GM18508 (cell line): ENCODE measurements around the gene SEC11A.
"Not testable (repeated sequence)": the region's sequence is repeated elsewhere in the genome, so short reads cannot be mapped to it uniquely, and the experiment has no call there.

Source experiments
- ATAC-seq: cut with Tn5 transposase; IDR thresholded peaks from one replicate; pipeline ENCODE4 v1.9.1; 2021; ENCODE audit warnings: moderate number of reproducible peaks; ENCODE audit not compliant: insufficient read depth, unreplicated experiment

SEC11A gene

DNA sequence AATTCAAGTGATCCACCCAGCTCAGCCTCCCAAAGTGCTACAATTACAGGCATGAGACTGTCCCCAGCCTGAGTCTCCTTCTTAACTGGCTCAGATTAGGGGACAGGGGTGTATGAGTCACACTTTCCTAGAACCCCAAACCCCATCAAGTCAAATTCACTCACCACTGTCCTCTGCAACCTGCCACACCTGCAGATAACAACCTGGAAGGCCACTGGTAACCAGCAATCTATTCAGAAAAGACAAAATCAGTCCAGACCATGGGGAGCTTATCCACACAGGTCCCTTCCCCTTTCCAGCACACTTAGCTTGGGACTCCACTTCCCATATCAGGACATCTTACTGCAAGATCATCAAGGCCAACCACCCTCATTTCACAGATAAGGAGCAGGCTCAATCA is 68.2 kb downstream of the SEC11A start:
- no peak for ATAC-seq

DNA sequence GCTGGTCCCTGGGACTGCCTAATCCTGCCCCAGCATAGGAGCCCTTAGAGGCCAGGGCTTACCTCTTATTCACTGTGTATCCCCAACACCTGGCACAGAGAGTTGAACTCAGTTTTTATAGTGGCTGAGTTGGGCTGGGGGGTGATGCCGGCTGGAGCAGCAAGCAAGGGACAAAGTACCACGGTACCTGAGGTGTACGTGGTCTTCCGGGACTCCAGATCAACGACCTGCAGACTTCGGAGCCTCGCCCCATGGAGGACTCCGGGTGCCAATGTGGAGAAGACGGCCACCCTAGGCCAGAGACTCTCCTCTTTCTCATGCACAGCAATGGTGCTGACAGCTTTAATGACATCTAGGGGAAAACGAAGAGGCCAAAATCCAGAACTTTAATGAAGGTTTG is 69.9 kb downstream of the SEC11A start:
- no peak for ATAC-seq

DNA sequence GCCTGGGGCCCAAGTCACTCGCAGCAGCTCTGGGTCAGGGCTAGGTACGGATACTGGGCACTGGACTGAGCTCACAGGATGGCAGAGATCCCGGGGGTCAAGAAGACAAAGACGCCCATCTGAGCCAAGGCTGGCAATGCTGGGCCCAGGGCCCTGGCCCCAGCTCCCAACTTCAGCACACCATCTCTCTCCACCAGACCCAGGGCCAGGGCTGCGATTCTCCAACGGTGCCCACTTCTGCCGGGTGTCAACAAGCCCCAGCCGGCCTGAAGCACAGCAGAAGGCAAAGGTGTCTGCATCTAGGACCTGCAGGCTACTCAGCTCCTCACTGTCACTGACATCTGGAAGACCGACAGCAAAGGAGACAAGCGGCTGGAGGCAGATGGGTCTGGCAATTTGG is 70.4 kb downstream of the SEC11A start:
- ATAC-seq = no peak

DNA sequence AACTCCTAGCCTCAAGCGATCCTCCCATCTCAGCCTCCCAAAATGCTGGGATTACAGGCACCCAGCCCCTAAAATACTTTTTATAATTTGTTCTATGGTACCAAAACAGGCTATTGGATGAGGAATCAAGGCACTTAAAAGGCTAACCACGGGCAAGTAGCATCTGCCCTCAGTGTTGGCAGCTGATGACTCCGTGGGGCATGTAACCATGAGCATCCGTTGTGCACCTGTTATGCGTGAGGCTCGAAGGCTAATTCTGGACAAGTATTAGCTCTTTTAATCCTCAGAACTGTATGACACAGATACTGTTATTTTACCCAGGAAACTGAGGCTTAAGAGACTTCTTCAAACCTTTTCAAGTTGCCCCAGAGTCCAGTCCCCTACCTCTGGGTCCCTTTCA is 72.1 kb downstream of the SEC11A start:
- ATAC-seq = no peak

DNA sequence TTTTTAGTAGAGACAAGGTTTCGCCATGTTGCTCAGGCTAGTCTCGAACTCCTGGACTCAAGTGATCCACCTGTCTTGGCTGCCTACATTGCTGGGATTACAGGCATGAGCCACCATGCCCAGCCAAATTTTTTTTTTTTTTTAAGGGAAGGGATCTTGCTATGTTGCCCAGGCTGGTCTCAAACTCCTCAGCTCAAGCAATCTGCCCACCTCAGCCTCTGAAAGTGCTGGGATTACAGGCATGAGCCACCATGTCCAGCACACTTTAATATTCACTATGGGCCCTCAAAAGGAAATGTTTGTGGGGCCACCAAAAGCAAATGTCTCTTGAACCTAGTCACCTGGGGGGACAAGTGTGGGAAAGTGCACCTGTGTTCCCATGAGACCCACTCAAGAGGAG is 73.3 kb downstream of the SEC11A start:
- ATAC-seq = not testable (repeated sequence)

DNA sequence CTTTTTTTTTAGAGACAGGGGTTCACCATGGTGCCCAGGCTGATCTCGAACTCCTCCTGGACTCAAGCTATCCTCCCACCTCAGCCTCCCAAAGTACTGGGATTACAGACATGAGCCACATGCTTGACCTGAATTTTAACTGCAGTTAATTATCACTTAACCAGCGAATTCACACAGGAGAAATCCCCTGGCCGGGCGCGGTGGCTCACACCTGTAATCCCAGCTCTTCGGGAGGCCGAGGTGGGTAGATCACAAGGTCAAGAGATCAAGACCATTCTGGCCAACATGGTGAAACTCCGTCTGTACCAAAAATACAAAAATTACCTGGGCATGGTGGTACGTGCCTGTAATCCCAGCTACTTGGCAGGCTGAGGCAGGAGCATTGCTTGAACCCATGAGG is 74.1 kb downstream of the SEC11A start:
- not testable (repeated sequence) for ATAC-seq

DNA sequence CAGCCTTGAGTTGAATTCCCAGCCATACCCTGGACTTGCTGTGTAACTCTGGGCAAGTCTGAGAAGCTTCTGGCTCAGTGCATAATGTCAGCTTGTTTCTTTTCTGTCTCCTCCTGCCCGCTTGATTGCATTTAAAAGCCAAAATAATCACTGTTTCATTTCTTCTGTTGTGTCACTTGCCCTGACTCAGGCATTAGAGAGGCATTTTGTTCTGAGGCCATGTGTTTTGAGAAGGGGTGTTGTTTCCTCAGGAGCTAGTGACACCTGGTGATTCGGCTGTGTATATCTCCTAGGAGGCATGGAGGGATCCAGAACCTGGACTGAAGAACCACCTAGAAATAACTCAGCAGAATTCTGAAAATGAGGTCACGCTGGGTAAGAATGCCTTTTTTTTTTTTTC is 77.8 kb downstream of the SEC11A start:
- no peak for ATAC-seq

DNA sequence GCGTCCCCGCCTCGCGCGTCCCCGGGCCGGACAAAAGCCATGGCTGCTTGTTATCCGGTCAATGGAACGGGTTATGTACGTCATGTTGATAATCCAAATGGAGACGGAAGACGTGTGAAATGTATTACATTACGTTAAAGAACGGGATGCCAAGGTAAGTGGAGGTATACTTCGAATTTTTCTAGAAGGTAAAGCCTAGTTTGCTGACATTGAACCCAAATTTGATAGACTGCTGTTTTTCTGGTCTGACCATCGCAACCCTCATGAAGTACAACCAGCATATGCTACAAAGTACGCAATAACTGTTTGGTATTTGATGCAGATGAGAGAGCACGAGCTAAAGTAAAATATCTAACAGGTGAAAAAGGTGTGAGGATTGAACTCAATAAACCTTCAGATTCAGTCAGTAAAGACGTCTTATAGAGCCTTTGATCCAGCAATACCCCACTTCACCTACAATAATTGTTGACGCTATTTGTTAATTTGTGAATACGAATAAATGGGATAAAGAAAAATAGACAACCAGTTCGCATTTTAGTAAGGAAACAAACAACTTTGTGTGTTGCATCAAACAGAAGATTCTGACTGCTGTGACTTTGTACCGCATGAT is 81.6 kb downstream of the SEC11A start:
- ATAC-seq = no peak

DNA sequence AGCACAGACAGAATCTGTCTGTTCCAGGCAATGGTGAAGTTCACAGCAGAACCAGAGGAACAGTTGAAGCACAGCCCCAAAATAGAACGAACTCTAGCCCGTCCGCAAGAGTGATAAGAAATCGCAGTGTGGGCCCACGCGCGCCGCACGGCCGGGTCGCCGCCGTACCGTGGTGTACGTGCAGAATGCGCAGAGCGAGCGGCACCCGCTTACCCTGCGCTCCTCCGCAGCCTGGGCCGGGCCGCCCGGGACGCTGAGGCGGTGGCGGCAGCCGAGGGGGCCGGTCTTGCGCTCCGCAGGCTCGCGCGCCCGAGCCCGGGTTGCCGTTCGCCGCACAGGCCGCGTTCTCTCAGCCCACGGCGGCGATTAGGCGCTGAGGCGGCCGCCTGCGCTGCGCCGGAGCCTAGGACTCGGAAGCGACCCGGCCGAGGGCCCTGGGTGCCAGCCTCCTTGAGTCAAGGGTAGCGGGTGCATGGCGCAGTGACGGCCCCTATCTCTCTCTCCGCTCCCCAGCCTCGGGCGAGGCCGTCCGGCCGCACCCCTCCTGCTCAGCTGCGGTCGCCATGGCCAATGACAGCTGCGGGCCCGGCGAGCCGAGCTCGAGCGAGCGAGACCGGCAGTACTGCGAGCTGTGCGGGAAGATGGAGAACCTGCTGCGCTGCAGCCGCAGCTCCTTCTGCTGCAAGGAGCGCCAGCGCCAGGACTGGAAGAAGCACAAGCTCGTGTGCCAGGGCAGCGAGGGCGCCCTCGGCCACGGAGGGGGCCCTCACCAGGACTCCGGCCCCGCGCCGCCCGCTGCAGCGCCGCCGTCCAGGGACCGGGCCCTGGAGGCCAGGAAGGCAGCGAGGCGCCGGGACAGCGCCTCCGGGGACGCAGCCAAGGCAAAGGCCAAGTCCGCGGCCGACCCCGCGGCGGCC is 82.4 kb downstream of the SEC11A start:
- ATAC-seq = no peak

DNA sequence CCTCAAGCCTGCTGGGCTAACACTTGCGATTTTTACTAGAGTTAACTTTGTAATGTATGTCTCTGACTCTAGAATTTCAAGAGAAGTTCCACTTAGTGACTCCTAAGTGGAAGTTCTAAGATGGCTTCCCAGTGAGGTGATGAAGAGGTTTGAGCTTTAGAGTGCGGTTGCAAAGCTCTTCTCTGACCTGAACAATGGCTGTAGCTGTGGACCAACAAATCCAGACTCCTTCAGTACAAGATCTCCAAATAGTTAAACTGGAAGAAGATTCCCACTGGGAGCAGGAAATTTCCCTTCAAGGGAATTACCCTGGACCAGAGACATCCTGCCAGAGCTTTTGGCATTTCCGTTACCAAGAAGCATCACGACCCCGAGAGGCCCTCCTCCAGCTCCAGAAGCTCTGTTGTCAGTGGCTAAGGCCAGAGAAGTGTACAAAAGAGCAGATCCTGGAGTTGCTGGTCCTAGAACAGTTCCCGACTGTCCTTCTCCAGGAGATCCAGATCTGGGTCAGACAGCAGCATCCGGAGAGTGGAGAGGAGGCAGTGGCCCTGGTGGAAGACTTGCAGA is 84.2 kb downstream of the SEC11A start:
- ATAC-seq = no peak

DNA sequence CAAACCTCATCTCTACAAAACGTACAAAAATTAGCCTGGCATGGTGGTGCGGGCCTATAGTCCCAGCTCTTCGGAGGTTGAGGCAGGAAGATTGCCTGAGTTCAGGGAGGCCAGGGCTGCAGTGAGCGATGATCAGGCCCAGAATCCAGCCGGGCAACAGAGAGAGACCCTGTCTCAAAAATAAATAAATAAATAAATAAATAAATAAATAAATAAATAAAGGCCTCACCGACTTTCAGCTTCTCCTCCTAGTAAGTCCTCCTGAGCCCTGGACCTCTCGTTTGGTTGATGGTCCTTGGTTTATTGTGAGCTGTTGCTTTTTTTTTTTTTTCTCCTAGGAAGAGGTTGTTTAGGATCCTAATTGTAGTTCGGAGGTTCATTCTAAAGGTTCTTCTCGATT is 86.9 kb downstream of the SEC11A start:
- no peak for ATAC-seq

DNA sequence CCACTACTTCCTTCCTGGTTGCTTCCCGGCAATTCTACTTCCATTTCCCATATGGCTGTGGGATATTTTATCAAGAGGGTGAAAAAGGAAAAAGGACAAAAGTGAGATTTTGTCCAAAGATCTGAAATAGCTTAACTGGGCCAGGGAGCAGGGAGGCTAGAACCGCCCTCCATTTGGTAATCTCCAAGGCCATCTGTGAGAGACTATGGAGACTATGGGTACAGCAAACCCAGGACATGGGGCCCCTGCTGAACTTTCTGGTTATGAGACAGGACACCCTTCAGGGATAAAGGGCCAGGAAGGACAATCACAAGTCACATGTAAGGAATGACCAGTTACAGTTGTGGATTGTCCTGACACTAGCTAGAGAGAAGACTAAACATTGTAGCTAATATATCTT is 90.8 kb downstream of the SEC11A start:
- ATAC-seq = no peak

DNA sequence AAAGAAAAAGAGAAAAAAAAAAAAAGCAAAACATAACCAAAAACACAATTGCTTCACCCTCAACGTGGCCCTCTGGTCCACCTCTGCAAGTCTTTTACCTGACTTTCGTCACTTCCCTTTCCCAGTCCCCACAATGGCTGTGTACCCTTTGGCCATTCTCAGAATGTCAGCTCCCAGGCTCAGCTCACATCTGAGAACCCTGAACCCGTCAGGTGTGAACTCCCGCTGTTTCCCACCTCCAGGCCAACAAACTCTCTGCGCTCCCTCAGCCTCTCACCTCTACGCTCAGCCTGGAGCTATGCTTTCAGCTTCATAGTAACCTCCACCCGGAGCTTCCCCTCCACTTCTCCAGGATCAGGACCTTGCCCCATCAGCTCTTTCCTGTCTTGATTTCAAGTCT is 91.6 kb downstream of the SEC11A start:
- no peak for ATAC-seq

DNA sequence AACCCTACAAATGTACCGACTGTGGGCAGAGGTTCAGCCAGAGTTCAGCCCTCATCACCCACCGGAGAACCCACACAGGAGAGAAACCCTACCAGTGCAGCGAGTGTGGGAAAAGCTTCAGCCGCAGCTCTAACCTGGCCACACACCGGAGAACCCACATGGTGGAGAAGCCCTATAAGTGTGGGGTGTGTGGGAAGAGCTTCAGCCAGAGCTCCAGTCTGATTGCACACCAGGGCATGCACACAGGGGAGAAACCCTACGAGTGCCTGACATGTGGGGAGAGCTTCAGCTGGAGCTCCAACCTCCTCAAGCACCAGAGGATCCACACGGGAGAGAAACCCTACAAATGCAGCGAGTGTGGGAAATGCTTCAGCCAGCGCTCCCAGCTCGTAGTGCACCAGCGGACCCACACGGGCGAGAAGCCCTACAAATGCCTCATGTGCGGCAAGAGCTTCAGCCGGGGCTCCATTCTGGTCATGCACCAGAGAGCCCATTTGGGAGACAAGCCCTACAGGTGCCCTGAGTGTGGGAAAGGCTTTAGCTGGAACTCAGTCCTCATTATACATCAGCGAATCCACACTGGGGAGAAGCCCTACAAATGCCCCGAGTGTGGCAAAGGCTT is 94.5 kb downstream of the SEC11A start:
- ATAC-seq = no peak

DNA sequence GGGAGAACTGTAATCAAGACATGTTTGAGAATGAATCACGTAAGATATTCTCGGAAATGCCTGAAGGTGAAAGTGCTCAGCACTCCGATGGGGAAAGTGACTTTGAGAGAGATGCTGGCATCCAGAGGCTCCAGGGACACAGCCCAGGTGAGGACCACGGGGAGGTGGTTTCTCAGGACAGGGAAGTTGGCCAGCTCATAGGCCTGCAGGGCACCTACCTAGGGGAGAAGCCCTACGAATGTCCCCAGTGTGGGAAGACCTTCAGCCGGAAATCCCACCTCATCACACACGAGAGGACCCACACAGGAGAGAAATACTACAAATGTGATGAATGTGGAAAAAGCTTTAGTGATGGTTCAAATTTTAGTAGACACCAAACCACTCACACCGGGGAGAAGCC is 95.3 kb downstream of the SEC11A start:
- no peak for ATAC-seq
